Umbilical cord (tissue), 2 donors: ENCODE results near the gene TREML2. TPM values are rescaled to one million over a fixed set of nuclear protein-coding genes. Genes with fewer than 3 reads are reported as not detected.

Experiments used
- DNase-seq: peaks from one replicate; pipeline ENCODE4 v3.0.0-alpha.2; 2015; ENCODE audit warnings: low spot score
- total RNA-seq: library from RNA; depleted of rRNA; stranded (reverse); fragments of >200 nt; gene quantifications from one replicate; pipeline ENCODE4 v1.2.3, GENCODE V29; 2014; ENCODE audit warnings: low replicate concordance; ENCODE audit not compliant: insufficient read depth

TREML2 gene
- total RNA-seq, 1 donor from 2014 or later, result 0.72 TPM

DNA sequence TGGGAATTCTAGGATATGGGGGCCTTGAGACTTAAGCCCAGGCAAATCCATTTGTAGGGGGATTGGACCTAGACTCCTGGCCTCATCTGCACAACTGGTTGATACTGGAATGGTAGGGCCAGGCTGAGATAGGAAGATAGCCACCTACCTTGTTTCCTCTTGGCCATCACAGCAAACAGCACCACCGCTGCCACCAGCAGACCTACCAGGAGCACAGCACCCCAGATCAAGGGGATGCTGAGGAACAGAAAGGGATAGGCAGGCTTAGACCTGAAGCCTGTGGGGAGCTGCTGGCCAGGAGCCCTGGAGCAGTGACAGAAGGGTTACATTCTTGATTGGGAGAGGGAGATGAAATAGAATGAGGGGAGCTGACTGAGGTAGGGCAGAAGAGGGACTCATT, 50.3 kb downstream of the TREML2 start:
- no peak for DNase-seq

DNA sequence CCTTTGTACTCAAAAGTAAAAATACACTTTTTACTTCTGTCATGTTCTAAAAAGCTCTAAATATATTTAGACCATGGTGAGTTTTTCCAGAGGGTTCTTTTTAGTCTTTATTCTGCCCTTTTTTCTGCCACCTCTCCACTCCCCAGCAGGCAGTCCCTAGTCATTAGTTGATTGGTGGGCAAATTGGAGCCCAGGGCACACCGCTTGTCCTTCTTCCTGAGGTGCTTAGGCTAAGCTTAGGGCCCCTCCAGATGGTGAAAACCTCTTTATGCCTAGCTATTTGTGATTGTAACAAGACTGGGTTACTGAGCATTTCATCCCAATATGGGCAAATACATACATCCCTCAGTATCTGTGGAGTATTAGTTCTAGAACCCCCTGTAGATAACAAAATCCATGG, 53.0 kb downstream of the TREML2 start:
- no peak for DNase-seq

Other genes starting within 250 kb of the TREML2 start
- gene UNC5CL, start 161.9 kb downstream of the TREML2 start, total RNA-seq, result not detected
- gene TSPO2, start 158.7 kb downstream of the TREML2 start, total RNA-seq, result not detected
- gene APOBEC2, start 147.9 kb downstream of the TREML2 start, total RNA-seq, result 1.2 TPM
- gene OARD1, start 128.8 kb downstream of the TREML2 start, total RNA-seq, result 30.3 TPM
- 15.9 TPM for gene NFYA, start 128.2 kb downstream of the TREML2 start, total RNA-seq
- gene TREML1, start 46.8 kb downstream of the TREML2 start, total RNA-seq, result 5.1 TPM
- 11.6 TPM for gene TREM2, start 38.0 kb downstream of the TREML2 start, total RNA-seq
- gene TREML4, start 27.2 kb upstream of the TREML2 start, total RNA-seq, result 0.48 TPM
- gene TREM1, start 85.5 kb upstream of the TREML2 start, total RNA-seq, result 1.7 TPM
- not detected for gene NCR2, start 134.5 kb upstream of the TREML2 start, total RNA-seq